Thoracic aorta (tissue), 2 donors: ENCODE results near the gene KEAP1. TPM values are rescaled to one million over a fixed set of nuclear protein-coding genes. Genes with fewer than 3 reads are reported as not detected.

Experiments used
- ATAC-seq: fragments of 150-250 bp; one replicate; pipeline ENCODE4 v1.8.0; 2017; ENCODE audit warnings: low read depth; ENCODE audit not compliant: insufficient number of reproducible peaks, low FRiP score
- DNase-seq: peaks from one replicate; pipeline ENCODE4 v3.0.0-alpha.2; 2020; ENCODE audit warnings: low spot score
- H3K27ac ChIP-seq, 2 donors: fragments of 200-600 bp; sonication (generic); 1 replicate in 1 of 2; 2 replicates in 1 of 2; pipeline ENCODE4 v1.5.1; 2016; ENCODE audit warnings: mild to moderate bottlenecking in 2 of 2, moderate library complexity in 2 of 2
- H3K27me3 ChIP-seq: fragments of 200-600 bp; sonication (generic); replicated peaks from 2 replicates; pipeline ENCODE4 v1.6.0; 2016; ENCODE audit warnings: mild to moderate bottlenecking; ENCODE audit not compliant: insufficient read depth
- H3K36me3 ChIP-seq: fragments of 200-600 bp; sonication (generic); one replicate; pipeline ENCODE4 v1.5.1; 2016
- H3K4me1 ChIP-seq, 2 donors: fragments of 200-600 bp; sonication (generic); 1 replicate in 1 of 2; 2 replicates in 1 of 2; pipeline versions ENCODE4 v1.5.1 to v1.6.0; 2016; ENCODE audit warnings: low read depth in 2 of 2, mild to moderate bottlenecking in 1 of 2; ENCODE audit not compliant: control insufficient read depth in 1 of 2
- H3K4me3 ChIP-seq: fragments of 200-600 bp; sonication (generic); 2 replicates; pipeline ENCODE4 v1.5.1; 2016; ENCODE audit warnings: mild to moderate bottlenecking
- H3K9me3 ChIP-seq: fragments of 200-600 bp; sonication (generic); 2 replicates; pipeline ENCODE4 v1.5.1; 2016
- CTCF ChIP-seq: fragments of 200-600 bp; sonication (generic); IDR thresholded peaks from one replicate; pipeline ENCODE4 v1.5.1; 2019; ENCODE audit warnings: antibody characterized with exemption
- total RNA-seq, 2 donors: library from RNA; depleted of rRNA; stranded (reverse); fragments of >200 nt; gene quantifications; one replicate each; pipeline versions ENCODE4 v1.1.0 to v1.2.3, GENCODE V29; 2016

KEAP1 gene
- total RNA-seq, 2 donors from 2014 or later: 42.0 to 57.3 TPM

- TF ChIP-seq CTCF: no peak
- Histone ChIP-seq H3K36me3 (peaks cover 41% of the 10 kb centered on the region), H3K27ac (no peak overlapping the region), H3K4me1 (peaks cover 5 to 7% of the 10 kb centered on the region in 2 donors), H3K27me3 (no peaks in the 10 kb centered on the region), H3K4me3 (no peak overlapping the region), H3K9me3 (no peaks in the 10 kb centered on the region)
- ATAC-seq (no peak), DNase-seq (no peak)
These were observed 46.6 kb upstream of the KEAP1 start for GRCh38 chr19:10549733-10550132.

- DNase-seq (no peak), ATAC-seq (no peak)
- no peak for TF ChIP-seq CTCF
- Histone ChIP-seq H3K36me3 (peaks cover 37% of the 10 kb centered on the region), H3K27ac (no peak overlapping the region), H3K27me3 (no peaks in the 10 kb centered on the region), H3K9me3 (no peaks in the 10 kb centered on the region), H3K4me3 (no peak overlapping the region), H3K4me1 (peaks cover 9 to 13% of the 10 kb centered on the region in 2 donors)
These were observed 45.7 kb upstream of the KEAP1 start for GRCh38 chr19:10548746-10549276.

GRCh38 chr19:10546817-10547216, 43.7 kb upstream of the KEAP1 start:
- peaks cover 25% of the 10 kb centered on the region for H3K36me3 ChIP-seq
- H3K9me3 ChIP-seq: no peaks in the 10 kb centered on the region
- H3K27me3 ChIP-seq: no peaks in the 10 kb centered on the region
- TF ChIP-seq CTCF: no peak
- no peak overlapping the region for H3K4me3 ChIP-seq
- ATAC-seq (no peak), DNase-seq (no peak)
- H3K27ac ChIP-seq: no peak overlapping the region
- peaks cover 12 to 18% of the 10 kb centered on the region in 2 donors for H3K4me1 ChIP-seq

GRCh38 chr19:10544753-10545251, 41.6 kb upstream of the KEAP1 start:
- no peak for ATAC-seq

GRCh38 chr19:10544242-10544752, 41.1 kb upstream of the KEAP1 start:
- peak overlapping the region; percentile 81 to 82 for H3K27ac ChIP-seq
- no peak for TF ChIP-seq CTCF
- peaks cover 12 to 18% of the 10 kb centered on the region in 2 donors for H3K4me1 ChIP-seq
- ATAC-seq (no peak), DNase-seq (no peak)
- peak overlapping the region; percentile 98 for H3K4me3 ChIP-seq
- peaks cover 11% of the 10 kb centered on the region for H3K36me3 ChIP-seq
- H3K9me3 ChIP-seq: no peaks in the 10 kb centered on the region
- no peaks in the 10 kb centered on the region for H3K27me3 ChIP-seq

More at GRCh38 chr19:10544753-10545251, 41.6 kb upstream of the KEAP1 start:
- Histone ChIP-seq H3K27me3 (no peaks in the 10 kb centered on the region), H3K27ac (peak overlapping the region in 1 of 2 donors; percentile 81), H3K9me3 (no peaks in the 10 kb centered on the region), H3K36me3 (peaks cover 15% of the 10 kb centered on the region), H3K4me1 (peaks cover 12 to 18% of the 10 kb centered on the region in 2 donors), H3K4me3 (peak overlapping the region; percentile 98)
- no peak for TF ChIP-seq CTCF
- DNase-seq: no peak
